NCI-H524 (cell line): ENCODE results near the gene LLGL2.
"Not testable (repeated sequence)": the region's sequence is repeated elsewhere in the genome, so short reads cannot be mapped to it uniquely, and the experiment has no call there.

ENCODE experiments used
- DNase-seq, 2 experiments: peaks; one replicate each; lab custom pipeline; 2025; lab: John Stamatoyannopoulos, UW

LLGL2 gene

DNA sequence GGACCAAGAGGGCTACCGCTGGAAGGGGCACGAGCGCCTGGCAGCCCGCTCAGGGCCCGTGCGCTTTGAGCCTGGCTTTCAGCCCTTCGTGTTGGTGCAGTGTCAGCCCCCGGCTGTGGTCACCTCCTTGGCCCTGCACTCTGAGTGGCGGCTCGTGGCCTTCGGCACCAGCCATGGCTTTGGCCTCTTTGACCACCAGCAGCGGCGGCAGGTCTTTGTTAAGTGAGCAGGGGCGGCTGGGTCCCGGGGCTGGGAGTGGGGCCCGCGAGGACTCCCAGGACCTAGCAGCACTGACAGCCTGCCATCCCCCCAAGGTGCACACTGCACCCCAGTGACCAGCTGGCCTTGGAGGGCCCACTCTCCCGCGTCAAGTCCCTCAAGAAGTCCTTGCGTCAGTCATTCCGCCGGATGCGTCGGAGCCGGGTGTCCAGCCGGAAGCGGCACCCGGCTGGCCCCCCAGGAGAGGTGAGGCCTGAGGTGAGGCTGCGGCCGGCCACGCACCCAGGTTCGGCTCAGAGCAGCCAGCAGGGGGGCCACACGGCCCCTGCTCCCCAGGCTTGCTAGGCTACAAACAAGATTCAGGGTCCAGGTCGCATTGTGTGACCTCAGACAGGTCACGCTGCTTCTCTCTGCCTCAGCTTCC is 44.7 kb downstream of the LLGL2 start:
- no peak for DNase-seq

DNA sequence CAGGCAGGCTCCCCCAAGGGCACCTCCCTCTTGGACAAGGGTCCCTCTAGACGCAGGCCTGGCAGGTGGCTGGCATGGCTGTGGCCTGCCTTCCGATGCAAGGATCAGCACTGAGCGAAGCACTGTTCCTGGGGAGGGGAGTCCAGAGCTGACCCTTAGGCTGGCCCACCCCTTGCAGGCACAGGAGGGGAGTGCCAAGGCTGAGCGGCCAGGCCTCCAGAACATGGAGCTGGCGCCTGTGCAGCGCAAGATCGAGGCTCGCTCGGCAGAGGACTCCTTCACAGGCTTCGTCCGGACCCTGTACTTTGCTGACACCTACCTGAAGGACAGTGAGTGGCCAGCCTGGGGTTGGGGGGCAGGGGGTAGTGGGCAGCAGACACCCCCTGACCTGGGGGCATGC is 45.3 kb downstream of the LLGL2 start:
- DNase-seq, result no peak

- no peak for DNase-seq
These were observed 45.8 kb downstream of the LLGL2 start for GRCh38 chr17:75571197-75571884.

- DNase-seq, result no peak
These were observed 46.4 kb downstream of the LLGL2 start for GRCh38 chr17:75571885-75572215.

DNA sequence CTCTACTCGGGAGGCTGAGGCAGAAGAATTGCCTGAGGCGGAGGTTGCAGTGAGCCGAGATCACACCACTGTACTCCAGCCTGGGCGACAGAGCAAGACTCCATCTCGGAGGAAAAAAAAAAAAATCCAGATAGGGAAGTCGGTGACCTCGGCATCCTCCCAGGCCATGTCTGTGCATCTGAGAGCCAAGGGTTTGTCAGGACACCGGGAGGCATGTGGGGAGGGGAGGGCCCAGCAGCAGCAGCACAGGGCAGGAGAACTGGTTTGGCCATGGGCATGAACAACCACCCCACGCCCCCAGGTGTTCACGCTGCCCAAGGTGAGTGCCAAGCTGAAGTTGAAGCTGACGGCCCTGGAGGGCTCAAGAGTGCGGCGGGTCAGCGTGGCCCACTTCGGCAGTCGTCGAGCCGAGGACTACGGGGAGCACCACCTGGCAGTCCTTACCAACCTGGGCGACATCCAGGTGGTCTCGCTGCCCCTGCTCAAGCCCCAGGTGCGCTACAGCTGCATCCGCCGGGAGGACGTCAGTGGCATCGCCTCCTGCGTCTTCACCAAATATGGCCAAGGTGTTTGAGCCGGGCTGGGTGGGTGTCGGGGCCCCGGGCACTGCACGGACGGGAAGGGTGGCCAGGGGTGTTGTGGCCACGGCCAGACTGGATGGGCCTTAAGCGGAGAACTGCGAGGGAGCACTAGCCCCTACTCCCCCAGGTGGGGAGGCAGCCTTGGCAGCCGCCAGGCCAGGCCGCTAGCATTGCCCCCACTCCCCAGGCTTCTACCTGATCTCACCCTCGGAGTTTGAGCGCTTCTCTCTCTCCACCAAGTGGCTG is 47.4 kb downstream of the LLGL2 start:
- DNase-seq, result no peak

- no peak for DNase-seq
These were observed 48.1 kb downstream of the LLGL2 start for GRCh38 chr17:75573540-75573957.

DNA sequence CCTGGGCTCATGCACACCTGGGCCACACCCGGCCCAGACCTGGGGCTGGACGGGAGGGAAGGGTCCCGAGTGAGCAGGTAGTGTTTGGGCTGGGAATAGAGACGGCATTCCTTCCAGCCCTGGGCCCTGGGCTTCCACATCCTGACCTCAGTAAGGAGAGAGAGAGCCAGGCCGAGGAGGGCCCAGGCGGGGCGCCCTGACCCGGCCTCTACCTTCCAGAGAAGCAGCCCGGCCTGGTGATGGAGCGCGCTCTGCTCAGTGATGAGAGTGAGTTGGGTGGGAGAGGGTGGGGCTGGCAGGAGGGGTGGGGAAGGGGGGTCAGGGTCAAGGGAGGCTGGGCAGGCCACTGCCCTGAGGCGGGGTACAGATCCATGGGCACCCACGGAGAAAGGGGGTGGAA is 48.5 kb downstream of the LLGL2 start:
- DNase-seq, result no peak

GRCh38 chr17:75574404-75575036 is 49.0 kb downstream of the LLGL2 start:
- no peak for DNase-seq

DNA sequence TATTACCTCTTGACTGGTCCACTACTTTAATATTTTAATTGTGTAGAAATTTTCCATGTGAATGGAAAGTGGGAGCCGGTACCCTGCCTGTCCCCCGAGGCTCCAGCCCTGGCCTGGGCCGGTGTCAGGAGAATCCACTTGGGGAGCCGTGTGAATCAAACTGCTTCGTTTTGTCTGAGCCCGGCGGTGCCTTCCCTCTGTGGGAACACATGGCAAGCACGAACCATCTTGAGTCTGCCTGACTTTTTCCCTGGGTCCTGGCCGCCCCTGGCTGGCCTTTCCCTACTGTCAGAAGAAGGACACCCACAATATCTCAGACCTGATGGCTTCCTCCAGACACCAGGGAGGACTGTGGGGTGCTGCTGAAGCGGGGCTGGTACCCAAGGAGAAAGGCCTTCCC is 49.7 kb downstream of the LLGL2 start:
- no peak for DNase-seq

DNA sequence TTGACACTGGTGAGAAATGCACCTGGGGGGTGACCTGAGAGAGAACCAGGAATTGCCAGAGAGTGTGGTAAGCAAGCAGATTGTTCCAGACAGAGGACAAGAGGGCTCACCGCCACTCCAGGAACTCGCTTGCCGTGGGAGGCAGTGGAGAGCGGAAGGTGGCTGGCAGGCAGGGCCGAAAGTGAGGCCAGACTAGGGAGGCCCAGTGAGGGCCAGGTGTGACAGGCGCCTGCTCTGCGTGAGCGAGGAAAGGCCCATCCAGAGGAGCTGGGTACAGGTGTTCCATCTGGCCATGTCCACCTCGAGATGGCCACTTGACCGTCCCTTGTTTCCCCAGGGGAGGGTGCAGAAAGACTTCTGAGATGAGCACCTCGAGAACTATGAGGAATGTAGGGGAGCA is 50.2 kb downstream of the LLGL2 start:
- DNase-seq, result no peak

DNA sequence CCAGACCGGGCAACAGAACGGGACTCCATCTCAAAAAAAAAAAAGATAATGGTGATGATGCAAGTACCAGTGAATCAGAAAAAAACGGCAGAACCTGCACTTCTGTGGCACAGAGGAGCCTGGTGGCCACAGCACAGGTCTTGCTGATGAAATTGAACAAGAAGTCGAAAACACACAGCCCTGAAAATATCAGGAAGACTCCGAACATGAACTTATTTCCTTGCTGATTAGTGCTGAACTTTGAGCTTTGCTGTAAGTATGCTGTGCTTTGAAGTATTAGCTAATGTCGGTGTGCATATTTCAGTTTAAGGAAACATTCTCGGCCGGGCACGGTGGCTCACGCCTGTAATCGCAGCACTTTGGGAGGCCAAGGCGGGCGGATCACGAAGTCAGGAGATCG is 51.2 kb downstream of the LLGL2 start:
- DNase-seq, result no peak

DNA sequence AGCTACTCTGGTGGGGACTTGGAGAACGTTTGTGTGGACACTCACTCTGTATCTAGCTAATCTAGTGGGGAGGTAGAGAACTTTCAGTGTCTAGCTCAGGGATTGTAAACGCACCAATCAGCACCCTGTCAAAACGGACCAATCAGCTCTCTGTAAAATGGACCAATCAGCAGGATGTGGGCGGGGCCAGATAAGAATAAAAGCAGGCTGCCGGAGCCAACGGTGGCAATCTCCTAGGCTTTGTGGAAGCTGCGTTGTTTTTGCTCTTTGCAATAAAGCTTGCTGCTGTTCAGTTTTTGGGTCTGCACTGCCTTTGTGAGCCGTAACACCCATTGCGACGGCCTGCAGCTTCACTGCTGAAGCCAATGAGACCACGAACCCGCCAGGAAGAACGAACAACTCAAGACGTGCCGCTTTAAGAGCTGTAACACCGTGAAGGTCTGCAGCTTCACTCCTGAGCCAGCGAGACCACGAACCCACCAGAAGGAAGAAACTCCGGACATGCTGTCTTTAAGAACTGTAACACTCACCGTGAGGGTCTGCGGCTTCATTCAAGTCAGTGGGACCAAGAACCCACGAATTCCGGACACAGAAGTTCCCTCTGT is 55.7 kb downstream of the LLGL2 start:
- not testable (repeated sequence) for DNase-seq

- not testable (repeated sequence) for DNase-seq
These were observed 57.7 kb downstream of the LLGL2 start for GRCh38 chr17:75583197-75583596.

DNA sequence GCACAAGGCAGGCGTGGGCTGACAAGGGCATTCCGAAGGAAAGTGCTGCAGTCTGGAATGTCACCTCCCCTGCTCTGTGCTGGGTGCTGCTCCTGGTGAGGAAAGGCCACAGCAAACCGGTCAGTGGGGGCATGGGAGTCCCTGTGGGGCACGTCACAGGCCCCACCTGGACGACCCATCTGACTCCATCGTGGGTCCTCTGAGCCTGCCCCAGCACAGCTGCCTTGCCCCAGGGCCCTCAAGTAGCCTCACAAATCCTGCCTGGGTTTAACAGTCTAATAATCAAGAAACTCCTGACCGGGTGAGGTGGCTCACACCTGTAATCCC is 59.3 kb downstream of the LLGL2 start:
- no peak for DNase-seq

DNA sequence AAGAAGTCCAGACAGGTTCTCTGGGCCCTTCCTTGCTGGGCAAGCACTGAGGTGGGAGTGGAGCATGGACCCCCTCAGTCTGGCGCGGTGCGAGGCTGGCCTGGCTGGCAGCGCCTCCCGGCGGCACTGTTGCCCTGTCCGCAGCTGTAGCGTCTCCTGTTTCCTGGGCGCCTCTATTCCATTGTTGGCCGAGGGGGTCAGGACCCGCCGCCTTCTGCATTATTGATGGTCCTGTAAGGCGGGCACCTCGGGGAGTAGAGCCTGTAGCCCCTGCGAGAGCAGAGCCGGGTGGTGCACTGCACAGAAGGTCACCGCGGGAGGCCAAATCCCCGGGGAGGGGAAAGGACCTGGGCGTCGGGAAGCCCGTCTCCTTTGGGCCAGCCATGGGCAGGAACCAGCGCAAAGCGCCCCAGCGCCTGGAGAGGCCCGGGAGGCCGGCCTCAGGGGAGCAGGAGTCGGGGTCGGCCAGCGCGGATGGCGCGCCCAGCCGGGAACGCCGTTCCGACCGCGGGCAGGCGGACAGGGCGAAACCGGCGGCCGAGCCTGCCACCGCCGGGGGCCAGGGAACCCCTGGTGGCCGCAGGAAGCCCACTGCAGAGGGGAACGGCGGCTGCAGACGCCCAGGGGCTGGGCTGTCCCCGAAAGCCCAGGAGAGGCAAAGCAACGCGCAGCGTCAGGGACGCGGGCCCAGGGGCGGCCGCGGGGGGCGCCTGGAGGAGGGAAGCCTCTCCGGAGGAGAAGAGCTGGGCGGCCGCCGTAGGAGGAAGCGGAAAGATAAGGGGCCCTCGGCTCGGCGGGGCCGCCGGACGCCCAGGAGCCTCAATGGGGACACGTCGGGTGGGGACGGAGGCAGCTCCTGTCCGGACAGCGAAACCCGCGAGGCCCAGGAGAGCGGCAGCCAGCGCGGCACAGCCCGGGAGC is 62.4 kb downstream of the LLGL2 start, which contains the start of gene MYO15B:
Gene MYO15B, plus strand, starts transcription at position 126 of the 921 bp plus-strand sequence. Its CDS starts 258 bp downstream, at position 384.
- peak; percentile 68 to 78 for DNase-seq

DNA sequence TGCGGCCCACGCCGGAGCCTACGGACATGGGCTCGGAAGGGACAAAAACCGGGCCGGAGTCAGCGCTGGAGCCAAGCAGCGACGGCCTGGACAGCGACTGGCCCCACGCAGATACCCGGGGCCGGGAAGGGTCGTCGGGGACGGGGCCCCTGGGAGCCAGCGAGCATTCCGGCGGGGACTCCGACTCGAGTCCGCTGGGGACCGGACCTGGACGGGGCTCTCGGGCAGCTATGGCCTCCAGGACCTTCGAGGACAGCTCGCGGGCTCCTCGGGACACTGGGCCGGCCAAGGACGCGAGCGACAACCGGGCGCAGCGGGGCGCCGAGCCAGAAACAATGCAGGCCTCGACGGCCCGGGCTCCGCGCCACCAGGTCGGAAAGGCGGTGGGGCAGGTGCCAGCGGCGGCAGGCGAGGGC is 63.1 kb downstream of the LLGL2 start:
- DNase-seq, result no peak

DNA sequence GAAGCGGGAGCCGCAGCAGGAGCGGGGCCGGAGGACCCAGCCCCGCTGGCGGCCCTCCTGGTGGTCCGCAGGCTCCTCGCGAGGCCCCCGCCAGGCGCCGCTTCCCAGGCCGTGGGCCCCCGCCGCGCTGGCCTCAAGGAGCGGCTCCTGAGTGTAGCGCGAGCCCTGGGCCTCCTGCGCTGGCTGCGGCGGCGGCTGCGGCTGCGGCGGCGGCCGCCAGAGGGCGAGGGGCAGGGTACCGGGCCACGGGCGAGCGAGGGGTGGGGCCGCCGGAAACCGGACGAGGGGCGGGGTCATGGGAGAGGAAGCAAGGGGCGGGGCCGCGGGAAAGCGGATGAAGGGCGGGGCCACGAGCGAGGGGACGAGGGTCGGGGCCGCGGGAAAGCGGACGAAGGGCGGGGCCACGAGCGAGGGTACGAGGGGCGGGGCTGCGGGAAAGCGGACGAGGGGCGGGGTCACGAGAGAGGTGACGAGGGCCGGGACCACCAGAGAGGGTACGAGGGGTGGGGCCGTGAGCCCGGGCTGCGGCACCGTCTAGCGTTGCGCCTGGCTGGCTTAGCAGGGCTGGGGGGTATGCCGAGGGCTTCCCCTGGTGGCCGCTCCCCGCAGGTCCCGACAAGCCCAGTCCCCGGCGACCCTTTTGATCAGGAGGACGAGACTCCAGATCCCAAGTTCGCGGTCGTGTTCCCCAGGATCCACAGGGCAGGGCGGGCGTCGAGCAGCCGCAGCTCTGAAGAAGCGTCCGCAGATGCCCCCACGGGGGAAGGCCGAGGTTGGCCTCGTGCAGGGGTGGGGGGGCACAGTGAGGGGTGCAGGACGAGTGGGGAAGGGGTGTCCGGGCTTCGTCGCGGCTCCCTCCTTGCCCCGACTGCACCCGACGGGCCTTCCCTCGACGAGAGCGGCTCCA is 63.8 kb downstream of the LLGL2 start:
- DNase-seq, result peak; percentile 95 to 97

DNA sequence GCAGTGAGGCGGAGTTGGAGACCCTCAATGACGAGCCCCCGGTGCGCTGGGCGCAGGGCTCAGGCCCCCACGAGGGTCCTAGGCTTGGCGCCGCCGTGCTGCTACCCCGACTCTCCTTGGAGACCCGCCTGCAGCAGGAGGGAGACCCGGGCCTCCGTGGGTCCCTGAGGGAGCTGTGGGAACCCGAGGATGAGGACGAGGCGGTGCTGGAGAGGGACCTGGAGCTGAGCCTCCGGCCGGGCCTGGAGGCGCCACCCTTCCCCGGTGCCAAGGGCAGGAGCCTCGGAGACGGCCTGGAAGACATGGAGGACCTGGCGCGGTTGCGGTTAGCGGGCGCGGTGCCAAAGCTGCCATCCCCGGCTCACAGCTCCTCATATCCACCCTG is 64.4 kb downstream of the LLGL2 start:
- no peak for DNase-seq

DNA sequence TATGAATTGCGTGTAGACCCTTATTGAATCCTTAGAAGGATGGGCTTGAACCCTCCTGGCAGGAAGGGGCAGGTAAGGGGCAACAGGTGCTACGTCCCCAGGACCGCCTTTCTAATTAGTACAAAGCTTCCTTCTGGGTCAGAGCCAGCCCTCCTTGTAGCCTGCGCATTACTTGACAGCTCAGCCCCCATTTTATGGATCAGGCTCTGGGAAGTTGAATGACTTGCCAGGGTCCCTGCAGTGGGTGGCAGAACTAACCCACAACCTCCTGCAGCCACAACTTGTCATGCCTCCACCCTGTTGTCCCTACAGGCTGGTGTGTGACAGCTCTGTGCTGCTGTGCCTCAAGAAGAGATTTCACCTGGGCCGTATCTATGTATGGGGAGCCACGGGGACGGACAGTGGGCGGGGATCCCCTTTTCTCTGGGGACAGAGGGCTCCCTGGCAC is 64.8 kb downstream of the LLGL2 start:
- no peak for DNase-seq
